ENCODE measurements around the gene MPHOSPH9.

DNA sequence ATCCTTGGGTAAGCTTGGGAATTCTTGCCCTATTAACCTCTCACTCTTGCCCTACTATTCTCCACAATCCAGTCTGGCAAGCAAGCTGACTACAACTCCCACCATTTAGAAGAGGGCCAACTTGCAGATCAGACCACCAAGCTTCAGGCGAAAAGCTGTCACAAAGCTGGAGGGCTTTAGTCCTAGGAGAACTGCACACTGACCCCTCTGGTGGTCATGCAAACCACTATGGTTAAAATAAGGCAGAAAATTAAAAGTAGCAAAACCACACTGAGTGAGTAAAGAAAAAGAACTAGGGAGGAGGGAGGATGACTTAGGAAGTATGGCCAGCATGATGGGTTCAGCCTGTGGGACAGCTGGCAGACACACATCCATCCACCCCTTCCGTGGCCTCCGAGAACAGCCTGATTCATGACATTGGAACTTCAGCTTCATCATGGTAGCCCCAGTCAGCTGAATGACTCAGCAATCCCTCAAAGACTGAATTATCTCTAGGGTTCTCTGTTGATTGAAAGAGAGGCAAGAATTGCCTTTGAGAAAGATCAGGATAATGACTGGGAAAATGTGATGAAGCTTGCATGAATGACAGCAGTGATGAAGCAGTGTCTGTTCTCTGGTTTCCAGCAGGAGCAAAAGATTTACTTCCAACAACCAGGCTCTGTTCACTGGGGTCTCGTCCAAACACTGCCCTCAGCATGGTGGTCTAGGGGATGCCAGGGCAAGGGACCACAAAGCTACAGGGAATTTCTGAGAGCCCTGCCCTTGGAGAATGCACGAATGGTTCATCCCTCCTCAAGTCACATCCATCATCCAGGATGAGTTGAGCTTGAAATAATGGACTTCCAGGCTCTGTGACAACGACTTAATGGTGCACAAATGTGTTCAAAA, 106.4 kb downstream of the MPHOSPH9 start:
- no peak for TF ChIP-seq EZH2 (IDR thresholded peaks at IDR 0.05; ENCODE audit: low read length, missing control alignments)
- TF ChIP-seq, protein P1, sequence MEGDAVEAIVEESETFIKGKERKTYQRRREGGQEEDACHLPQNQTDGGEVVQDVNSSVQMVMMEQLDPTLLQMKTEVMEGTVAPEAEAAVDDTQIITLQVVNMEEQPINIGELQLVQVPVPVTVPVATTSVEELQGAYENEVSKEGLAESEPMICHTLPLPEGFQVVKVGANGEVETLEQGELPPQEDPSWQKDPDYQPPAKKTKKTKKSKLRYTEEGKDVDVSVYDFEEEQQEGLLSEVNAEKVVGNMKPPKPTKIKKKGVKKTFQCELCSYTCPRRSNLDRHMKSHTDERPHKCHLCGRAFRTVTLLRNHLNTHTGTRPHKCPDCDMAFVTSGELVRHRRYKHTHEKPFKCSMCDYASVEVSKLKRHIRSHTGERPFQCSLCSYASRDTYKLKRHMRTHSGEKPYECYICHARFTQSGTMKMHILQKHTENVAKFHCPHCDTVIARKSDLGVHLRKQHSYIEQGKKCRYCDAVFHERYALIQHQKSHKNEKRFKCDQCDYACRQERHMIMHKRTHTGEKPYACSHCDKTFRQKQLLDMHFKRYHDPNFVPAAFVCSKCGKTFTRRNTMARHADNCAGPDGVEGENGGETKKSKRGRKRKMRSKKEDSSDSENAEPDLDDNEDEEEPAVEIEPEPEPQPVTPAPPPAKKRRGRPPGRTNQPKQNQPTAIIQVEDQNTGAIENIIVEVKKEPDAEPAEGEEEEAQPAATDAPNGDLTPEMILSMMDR (conservative IDR thresholded peaks at IDR 0.05 in 1 of 2, IDR thresholded peaks at IDR 0.05 in 1 of 2; ENCODE audit: low read depth in 1 of 2, low read length in 2 of 2), result peak; percentile 36 to 54
